Measurements from ENCODE around the gene TTC12.

The TTC12 gene

DNA sequence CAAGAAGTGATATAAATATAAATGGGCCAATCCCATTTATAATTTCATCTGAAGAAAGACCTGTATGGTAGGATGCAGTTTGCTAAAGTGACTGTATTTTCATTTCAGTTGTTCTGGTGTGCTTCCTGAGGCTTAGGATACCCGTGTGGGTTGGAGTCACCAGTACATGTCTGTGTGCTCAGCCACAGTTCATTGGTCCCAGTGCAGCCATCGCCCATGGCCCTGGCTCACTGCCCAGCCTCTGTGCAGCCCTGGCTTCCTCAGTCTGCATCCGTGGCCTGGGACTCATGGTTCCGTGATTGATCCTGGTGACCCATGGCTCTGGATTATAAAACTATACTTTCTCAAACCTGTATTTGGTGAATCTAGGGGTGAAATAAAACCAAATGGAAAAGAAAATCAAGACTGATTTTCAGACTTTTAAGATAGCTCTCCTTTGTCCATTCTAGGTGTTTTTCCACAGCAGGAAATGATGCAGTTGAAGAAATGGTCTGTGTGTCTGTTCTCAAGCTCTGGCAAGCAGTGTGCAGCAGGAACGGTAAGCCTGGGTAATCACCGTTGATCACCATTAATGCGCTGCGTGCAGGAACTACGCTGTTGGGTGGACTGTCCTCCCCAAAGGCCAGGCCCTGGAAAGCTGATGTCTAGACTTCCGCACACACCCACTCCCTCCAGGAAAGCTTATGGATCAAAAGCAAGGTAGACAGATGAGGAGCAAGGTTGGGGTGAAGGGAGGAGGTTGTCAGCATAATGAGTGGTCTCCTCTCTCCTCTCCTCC is 27.2 kb downstream of the TTC12 start:
- no peaks in the 10 kb centered on the region for H3K27me3 ChIP-seq (ENCODE audit: control insufficient read depth, insufficient read depth, low read length)
- H3K4me1 ChIP-seq (ENCODE audit: control insufficient read depth, insufficient read depth, low read length), result no peaks in the 10 kb centered on the region
- H3K27ac ChIP-seq (ENCODE audit: low read depth, low read length), result no peak overlapping the region
- peaks cover 14% of the 10 kb centered on the region for H3K36me3 ChIP-seq (ENCODE audit: control insufficient read depth, insufficient read depth, low read length)
- no peak overlapping the region for H3K4me3 ChIP-seq (ENCODE audit: low read length)
- H3K9ac ChIP-seq (ENCODE audit: low read length), result no peak overlapping the region

DNA sequence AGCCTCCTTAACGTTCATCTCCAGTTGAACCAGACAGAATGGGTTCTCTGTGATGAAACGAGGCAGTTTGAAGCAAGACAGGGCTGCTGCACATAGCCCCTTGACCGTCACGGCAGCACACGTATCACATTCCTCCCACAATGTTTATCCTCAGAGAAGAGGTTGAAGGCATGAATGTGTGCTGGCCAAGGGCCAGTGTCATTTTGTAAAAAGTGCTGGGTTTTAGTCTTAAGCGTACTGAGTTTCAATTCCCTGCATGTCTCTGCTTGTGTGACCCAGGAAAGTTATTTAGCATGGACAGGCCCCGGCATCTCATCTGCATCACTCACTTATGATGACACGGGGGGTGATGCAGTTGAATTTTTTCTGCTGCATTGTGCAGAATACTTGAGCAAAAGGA is 31.6 kb downstream of the TTC12 start:
- H3K4me1 ChIP-seq (ENCODE audit: control insufficient read depth, insufficient read depth, low read length), result no peaks in the 10 kb centered on the region
- H3K27me3 ChIP-seq (ENCODE audit: control insufficient read depth, insufficient read depth, low read length), result no peaks in the 10 kb centered on the region
- H3K27ac ChIP-seq (ENCODE audit: low read depth, low read length), result no peak overlapping the region
- H3K36me3 ChIP-seq (ENCODE audit: control insufficient read depth, insufficient read depth, low read length), result peaks cover 9% of the 10 kb centered on the region
- H3K4me3 ChIP-seq (ENCODE audit: low read length), result no peak overlapping the region
- H3K9ac ChIP-seq (ENCODE audit: low read length), result no peak overlapping the region

DNA sequence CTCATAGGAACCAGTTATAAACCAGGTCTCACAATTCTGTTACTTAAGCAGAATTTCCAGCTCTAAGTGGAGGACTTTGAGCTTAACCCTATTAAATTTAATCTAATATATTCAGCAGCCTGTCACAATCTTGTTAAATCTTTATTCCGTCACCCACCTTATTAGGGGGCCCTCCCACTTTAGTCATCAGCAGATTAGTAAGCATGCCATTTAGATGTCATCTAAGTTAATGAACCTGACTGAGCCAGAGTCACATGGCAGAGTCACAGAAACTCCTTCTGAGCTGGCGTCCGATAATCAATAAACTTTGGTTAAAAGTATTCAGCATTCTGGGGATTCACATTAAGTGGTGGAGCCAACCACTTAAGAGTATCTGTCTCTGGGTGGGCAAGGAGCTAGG is 35.1 kb downstream of the TTC12 start:
- no peaks in the 10 kb centered on the region for H3K4me1 ChIP-seq (ENCODE audit: control insufficient read depth, insufficient read depth, low read length)

DNA sequence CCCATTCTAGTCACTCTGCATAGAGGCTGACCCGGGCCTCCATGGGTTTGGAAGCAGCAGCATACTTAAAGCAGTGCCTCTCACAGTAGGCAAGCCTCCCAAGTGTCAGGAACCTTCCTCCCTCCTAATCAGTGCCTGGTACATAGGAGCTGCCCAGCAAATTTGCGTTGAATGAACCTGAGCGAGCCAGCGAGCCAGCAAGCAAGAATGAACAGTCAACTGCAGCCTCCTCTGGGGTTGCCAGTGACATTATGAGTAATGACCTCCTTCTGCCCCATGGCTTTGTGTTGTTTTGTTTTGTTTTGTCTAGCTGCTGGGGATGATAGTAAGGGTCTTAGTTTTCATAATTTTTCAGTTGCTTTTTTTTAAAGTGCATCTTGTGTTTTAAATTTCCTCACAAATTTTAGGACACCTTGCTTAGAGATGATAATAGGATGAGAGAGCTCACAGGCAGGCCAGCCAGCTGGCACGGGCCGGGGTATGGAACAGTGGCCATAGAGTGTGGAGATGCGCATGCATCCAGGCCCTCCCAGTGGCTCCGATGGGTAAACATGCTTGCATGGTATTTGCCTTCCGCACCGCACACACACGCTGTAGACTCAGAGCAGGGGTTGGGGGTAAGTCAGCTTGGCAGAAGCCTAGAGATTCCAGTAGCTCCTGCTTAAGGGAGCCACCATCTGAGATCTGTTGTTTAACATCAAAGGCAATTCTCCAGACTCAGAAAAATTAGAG is 36.1 kb downstream of the TTC12 start:
- H3K4me1 ChIP-seq (ENCODE audit: control insufficient read depth, insufficient read depth, low read length), result no peaks in the 10 kb centered on the region
- peaks cover 13% of the 10 kb centered on the region for H3K36me3 ChIP-seq (ENCODE audit: control insufficient read depth, insufficient read depth, low read length)
- no peak overlapping the region for H3K4me3 ChIP-seq (ENCODE audit: low read length)
- no peak overlapping the region for H3K27ac ChIP-seq (ENCODE audit: low read depth, low read length)
- H3K27me3 ChIP-seq (ENCODE audit: control insufficient read depth, insufficient read depth, low read length), result no peaks in the 10 kb centered on the region
- no peak overlapping the region for H3K9ac ChIP-seq (ENCODE audit: low read length)

More for the DNA sequence above, 35.1 kb downstream of the TTC12 start:
- Histone ChIP-seq H3K27ac (ENCODE audit: low read depth, low read length) (no peak overlapping the region), H3K36me3 (ENCODE audit: control insufficient read depth, insufficient read depth, low read length) (peaks cover 11% of the 10 kb centered on the region), H3K27me3 (ENCODE audit: control insufficient read depth, insufficient read depth, low read length) (no peaks in the 10 kb centered on the region), H3K4me3 (ENCODE audit: low read length) (no peak overlapping the region), H3K9ac (ENCODE audit: low read length) (no peak overlapping the region)

DNA sequence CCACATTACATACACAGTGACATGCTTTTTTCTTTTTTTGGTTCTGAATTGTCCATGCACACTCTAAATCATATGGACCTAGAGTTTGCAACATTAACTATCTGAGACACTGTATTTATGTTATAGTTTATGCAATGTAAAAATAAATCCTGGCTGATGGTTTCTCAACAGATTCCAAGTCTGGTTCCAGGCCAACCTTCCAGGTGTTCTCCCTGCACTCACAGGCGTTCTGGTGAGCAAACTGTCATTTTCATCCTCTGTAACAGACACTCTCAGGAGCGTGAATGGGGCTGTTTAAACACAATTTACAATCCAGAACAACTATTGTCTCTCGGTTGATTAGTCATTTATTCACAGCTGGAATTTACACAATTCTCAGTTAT is 36.7 kb downstream of the TTC12 start:
- no peak overlapping the region for H3K4me3 ChIP-seq (ENCODE audit: low read length)
- H3K9ac ChIP-seq (ENCODE audit: low read length), result no peak overlapping the region
- H3K4me1 ChIP-seq (ENCODE audit: control insufficient read depth, insufficient read depth, low read length), result no peaks in the 10 kb centered on the region
- no peaks in the 10 kb centered on the region for H3K27me3 ChIP-seq (ENCODE audit: control insufficient read depth, insufficient read depth, low read length)
- H3K27ac ChIP-seq (ENCODE audit: low read depth, low read length), result no peak overlapping the region
- peaks cover 13% of the 10 kb centered on the region for H3K36me3 ChIP-seq (ENCODE audit: control insufficient read depth, insufficient read depth, low read length)

DNA sequence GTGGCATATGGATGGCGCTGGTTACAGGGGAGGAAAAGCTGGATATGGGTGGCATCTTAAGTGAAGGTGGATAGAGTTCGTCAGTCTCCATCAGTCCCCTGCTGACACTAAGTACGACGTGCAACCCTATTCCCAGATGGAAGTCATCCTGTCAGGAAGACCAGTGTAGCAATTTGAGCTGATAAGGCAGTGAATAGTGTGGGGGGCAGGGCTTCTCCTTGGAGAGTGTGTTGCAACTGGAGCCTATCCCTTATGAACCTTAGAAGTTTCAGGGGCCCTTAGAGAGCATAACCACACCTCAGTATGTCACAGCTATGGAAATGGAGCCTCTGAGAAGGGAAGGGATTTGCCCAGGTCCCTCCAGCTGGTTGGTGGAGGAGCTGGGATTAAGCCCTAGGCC is 37.1 kb downstream of the TTC12 start:
- peaks cover 16% of the 10 kb centered on the region for H3K36me3 ChIP-seq (ENCODE audit: control insufficient read depth, insufficient read depth, low read length)
- H3K4me3 ChIP-seq (ENCODE audit: low read length), result no peak overlapping the region
- no peaks in the 10 kb centered on the region for H3K4me1 ChIP-seq (ENCODE audit: control insufficient read depth, insufficient read depth, low read length)
- no peaks in the 10 kb centered on the region for H3K27me3 ChIP-seq (ENCODE audit: control insufficient read depth, insufficient read depth, low read length)
- H3K9ac ChIP-seq (ENCODE audit: low read length), result no peak overlapping the region
- no peak overlapping the region for H3K27ac ChIP-seq (ENCODE audit: low read depth, low read length)

DNA sequence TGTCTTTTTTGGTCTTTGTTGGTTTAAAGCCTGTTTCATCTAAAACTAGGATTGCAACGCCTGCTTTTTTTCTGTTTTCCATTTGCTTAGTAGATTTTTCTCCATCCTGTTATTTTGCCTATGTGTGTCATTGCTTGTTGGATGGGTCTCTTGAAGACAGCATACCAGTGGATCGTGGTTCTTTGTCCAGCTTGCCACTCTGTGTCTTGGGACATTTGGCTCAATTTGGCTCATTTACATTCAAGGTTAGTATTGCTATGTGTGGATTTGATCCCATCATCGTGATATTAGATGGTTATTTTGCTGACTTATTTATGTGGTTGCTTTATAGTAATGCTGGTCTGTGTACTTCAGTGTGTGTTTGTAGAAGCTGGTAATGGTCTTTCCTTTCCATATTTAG is 41.8 kb downstream of the TTC12 start:
- Histone ChIP-seq H3K27me3 (ENCODE audit: control insufficient read depth, insufficient read depth, low read length) (no peaks in the 10 kb centered on the region), H3K9ac (ENCODE audit: low read length) (no peak overlapping the region), H3K4me1 (ENCODE audit: control insufficient read depth, insufficient read depth, low read length) (no peaks in the 10 kb centered on the region), H3K27ac (ENCODE audit: low read depth, low read length) (no peak overlapping the region), H3K36me3 (ENCODE audit: control insufficient read depth, insufficient read depth, low read length) (peaks cover 20% of the 10 kb centered on the region), H3K4me3 (ENCODE audit: low read length) (no peak overlapping the region)

DNA sequence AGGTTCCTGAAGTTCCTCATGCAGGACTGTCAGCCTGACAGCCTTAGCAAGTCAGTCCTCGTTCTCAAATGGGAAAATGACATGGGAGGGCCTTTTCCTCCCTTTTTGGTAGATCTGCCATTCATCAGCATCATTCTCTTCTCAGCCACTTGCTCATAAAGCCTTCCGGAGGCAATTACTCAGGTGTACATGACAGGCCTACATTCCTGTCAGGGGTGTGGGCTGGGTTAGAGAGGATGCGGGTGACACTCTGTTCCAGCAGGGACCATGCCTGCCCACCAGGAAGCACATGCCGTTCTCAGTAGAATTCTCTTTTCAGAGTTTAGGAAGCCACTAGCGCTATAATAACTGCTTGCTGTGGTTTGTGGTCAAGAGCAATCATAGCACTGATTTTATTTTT is 49.0 kb downstream of the TTC12 start:
- no peaks in the 10 kb centered on the region for H3K27me3 ChIP-seq (ENCODE audit: control insufficient read depth, insufficient read depth, low read length)

DNA sequence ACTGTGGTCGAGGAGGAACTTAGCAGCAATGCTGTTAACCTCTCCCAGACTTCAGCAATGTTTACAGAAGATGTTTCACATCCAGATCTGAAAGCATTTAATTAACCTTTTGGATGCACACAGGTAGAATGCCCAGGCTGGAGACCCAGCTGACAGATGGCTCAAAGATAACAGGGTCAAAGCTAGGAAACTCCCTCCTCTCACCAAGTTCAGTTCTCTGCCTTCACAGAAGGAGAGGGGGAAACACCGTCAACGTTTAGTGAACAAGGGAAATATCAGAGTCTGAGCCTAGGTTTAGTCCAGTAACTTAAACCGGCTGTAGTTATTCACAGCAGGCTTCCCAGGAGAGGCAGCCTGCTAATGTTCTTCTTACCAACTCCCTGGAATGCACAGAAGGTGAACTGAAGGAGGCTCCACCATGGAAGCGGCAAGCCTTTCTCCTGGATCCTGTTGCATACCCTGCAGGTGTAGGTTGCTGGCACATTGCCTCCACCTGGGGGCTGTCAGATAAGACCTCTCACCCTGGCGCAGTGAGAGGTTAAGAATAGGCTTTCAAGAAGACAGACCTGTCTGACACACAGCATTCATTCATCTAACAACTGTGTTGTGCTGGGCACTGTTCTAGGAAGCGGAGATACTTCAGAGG is 49.7 kb downstream of the TTC12 start:
- Histone ChIP-seq H3K27me3 (ENCODE audit: control insufficient read depth, insufficient read depth, low read length) (no peaks in the 10 kb centered on the region), H3K4me3 (ENCODE audit: low read length) (no peak overlapping the region), H3K27ac (ENCODE audit: low read depth, low read length) (no peak overlapping the region), H3K9ac (ENCODE audit: low read length) (no peak overlapping the region), H3K4me1 (ENCODE audit: control insufficient read depth, insufficient read depth, low read length) (no peaks in the 10 kb centered on the region), H3K36me3 (ENCODE audit: control insufficient read depth, insufficient read depth, low read length) (peaks cover 19% of the 10 kb centered on the region)

More for the DNA sequence above, 49.0 kb downstream of the TTC12 start:
- no peak overlapping the region for H3K27ac ChIP-seq (ENCODE audit: low read depth, low read length)
- peaks cover 18% of the 10 kb centered on the region for H3K36me3 ChIP-seq (ENCODE audit: control insufficient read depth, insufficient read depth, low read length)
- H3K4me1 ChIP-seq (ENCODE audit: control insufficient read depth, insufficient read depth, low read length), result no peaks in the 10 kb centered on the region
- no peak overlapping the region for H3K9ac ChIP-seq (ENCODE audit: low read length)
- no peak overlapping the region for H3K4me3 ChIP-seq (ENCODE audit: low read length)

DNA sequence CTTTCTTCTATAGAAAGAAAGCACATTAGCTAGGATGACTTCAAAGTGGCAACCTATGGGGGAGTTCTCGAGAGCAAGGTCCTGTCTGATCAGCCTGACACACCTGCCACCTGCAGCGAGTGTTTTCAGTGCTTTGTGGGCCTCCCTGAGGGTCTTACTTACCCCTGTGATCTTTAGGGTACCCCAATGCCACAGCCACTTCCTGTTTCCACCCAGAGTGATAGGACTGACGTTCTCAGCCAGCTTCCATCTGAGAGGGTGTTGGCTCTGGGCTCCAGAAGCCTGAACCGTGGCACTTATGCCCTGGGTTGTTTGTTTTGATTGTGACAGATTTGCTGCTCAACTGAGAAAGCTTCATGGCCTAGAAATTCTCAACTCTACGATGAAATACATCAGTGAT is 51.5 kb downstream of the TTC12 start:
- Histone ChIP-seq H3K4me1 (ENCODE audit: control insufficient read depth, insufficient read depth, low read length) (no peaks in the 10 kb centered on the region), H3K27ac (ENCODE audit: low read depth, low read length) (no peak overlapping the region), H3K9ac (ENCODE audit: low read length) (no peak overlapping the region)

DNA sequence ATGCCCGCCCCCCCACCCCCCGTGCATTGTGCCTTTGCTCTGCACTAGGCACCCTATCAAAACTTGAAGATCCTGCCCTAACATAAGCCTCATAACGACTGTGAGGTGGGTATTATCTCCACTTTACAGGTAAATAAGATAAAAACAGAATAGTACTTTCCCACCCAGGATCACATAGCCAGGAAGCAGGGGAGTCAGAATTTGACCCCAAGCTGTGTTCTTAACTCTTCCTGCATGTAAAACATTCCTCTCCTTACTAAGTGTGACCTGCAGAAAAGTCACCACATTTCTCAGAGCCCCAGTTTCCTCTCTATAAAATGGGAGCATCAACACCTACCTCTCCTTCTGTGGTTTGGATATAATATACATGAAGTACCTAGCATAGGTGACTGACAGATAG is 55.0 kb downstream of the TTC12 start:
- Histone ChIP-seq H3K36me3 (ENCODE audit: control insufficient read depth, insufficient read depth, low read length) (peaks cover 7% of the 10 kb centered on the region), H3K27me3 (ENCODE audit: control insufficient read depth, insufficient read depth, low read length) (no peaks in the 10 kb centered on the region), H3K27ac (ENCODE audit: low read depth, low read length) (no peak overlapping the region), H3K4me1 (ENCODE audit: control insufficient read depth, insufficient read depth, low read length) (no peaks in the 10 kb centered on the region), H3K9ac (ENCODE audit: low read length) (no peak overlapping the region), H3K4me3 (ENCODE audit: low read length) (no peak overlapping the region)

More for the DNA sequence above, 51.5 kb downstream of the TTC12 start:
- Histone ChIP-seq H3K4me3 (ENCODE audit: low read length) (no peak overlapping the region), H3K36me3 (ENCODE audit: control insufficient read depth, insufficient read depth, low read length) (peaks cover 15% of the 10 kb centered on the region), H3K27me3 (ENCODE audit: control insufficient read depth, insufficient read depth, low read length) (no peaks in the 10 kb centered on the region)

DNA sequence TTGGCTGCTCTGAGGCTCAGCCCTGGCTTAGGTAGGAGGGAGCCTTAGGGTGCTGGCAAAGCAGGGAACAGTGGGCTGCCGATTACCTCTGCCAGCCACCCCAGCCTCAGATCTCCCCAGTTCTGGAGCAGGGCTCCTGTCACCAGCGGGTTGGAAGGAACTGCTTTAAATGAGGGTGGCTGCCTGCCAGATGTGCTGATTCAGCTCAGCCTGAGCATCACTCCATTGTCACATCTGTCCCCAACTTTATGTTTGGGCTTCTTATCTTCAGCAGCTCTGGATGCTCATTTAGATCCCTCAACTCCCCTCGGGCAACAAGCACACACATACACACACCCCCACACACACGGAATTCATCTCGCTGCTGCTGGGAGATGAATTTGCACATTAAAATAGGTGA is 56.3 kb downstream of the TTC12 start:
- Histone ChIP-seq H3K36me3 (ENCODE audit: control insufficient read depth, insufficient read depth, low read length) (peaks cover 5% of the 10 kb centered on the region), H3K27me3 (ENCODE audit: control insufficient read depth, insufficient read depth, low read length) (no peaks in the 10 kb centered on the region), H3K27ac (ENCODE audit: low read depth, low read length) (no peak overlapping the region), H3K9ac (ENCODE audit: low read length) (no peak overlapping the region), H3K4me3 (ENCODE audit: low read length) (no peak overlapping the region), H3K4me1 (ENCODE audit: control insufficient read depth, insufficient read depth, low read length) (no peaks in the 10 kb centered on the region)
